K562 treated with DMSO at 1 percent for 12 hours (cell line): ENCODE results near the gene ZSWIM7. TPM values are rescaled to one million over a fixed set of nuclear protein-coding genes. Genes with fewer than 3 reads are reported as not detected.

Experiments
- total RNA-seq: library from RNA; unstranded; fragments of 300-600 nt; gene quantifications from 2 replicates; pipeline ENCODE4 v1.2.3, GENCODE V29; 2022; ENCODE audit not compliant: insufficient read depth

Gene ZSWIM7, protein sequence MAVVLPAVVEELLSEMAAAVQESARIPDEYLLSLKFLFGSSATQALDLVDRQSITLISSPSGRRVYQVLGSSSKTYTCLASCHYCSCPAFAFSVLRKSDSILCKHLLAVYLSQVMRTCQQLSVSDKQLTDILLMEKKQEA
- total RNA-seq: 9.6 and 12.9 TPM in 2 replicates

DNA sequence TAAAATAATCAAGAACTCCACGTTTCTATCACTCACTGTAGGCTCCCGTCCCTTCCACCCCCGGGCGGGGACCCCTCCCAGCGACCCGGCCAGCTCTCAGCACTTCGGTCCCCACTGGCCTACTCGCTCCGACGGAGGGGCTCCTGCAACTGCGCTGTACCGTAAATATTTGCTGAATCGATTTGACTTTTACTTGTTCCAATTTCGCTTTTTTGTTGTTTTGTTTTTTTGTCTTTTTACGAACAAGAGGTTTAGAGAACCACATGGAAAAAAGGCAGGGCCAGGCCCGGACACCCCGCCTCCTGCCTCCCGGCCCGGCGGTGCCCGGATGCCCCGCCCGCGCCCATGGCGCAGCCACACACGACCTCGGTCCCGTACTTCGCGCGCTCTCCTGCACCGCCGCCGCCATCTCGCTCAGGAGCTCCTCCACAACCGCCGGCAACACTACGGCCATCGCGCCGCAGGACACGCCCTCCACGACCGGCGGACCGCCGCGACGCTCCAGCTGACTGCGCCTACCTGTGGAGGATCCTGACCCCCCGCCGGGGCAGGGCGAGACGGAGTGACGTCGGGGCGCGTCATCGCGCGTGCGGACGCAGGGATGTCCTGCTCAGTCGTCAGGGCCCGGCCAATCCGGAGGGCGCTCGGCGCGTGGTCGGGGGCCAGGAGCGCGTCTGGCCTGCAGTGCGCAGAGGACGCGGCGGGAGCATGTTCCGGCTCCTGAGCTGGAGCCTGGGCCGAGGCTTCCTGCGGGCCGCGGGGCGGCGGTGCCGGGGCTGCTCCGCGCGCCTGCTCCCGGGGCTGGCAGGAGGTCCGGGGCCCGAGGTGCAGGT is at the start of gene ZSWIM7, which contains the start of gene TTC19:
Gene ZSWIM7 (minus strand): TSS at position 564 of the 833 bp plus-strand sequence. CDS start 110 bp downstream, at position 454.
Gene TTC19 (plus strand): TSS at position 684 of the 833 bp plus-strand sequence. CDS start 25 bp downstream, at position 709.

DNA sequence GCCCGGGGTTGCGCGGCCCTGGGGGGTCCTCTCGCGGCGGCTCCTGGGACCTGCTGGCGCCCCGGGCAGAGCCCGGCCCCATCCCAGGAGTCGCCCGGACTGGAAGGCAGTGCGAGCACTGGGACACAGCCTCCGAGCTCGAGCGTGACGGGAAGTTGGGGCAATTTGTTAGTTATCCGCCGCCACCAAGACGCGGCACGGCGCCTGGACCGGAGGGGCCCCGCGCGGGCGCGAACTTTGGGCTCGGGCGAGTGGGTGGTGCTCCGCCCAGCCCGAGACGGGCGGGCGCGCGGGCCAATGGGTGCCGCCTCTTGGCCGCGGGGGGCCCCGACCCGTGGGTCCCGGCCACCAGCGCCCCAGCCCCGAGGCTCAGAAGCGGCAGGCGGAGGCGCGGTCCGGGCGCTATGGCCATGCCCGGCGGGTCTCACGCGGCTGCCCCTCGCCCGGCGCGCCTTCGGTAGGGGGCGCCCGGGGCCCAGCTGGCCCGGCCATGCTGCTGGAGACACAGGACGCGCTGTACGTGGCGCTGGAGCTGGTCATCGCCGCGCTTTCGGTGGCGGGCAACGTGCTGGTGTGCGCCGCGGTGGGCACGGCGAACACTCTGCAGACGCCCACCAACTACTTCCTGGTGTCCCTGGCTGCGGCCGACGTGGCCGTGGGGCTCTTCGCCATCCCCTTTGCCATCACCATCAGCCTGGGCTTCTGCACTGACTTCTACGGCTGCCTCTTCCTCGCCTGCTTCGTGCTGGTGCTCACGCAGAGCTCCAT is 54.6 kb downstream of the ZSWIM7 start, which contains the start of gene ADORA2B:
Gene ADORA2B (plus strand): TSS at position 372 of the 768 bp plus-strand sequence. CDS start 119 bp downstream, at position 491.

Other genes starting within 250 kb of the ZSWIM7 start
- gene ADORA2B, start 54.6 kb downstream of the ZSWIM7 start, total RNA-seq: 5.4 and 7.5 TPM in 2 replicates
- 20.5 and 26.0 TPM in 2 replicates for gene TTC19, start 120 bp upstream of the ZSWIM7 start, total RNA-seq
- gene NCOR1, start 215.8 kb upstream of the ZSWIM7 start, total RNA-seq: 21.7 and 66.5 TPM in 2 replicates
- 13.3 and 18.0 TPM in 2 replicates for gene PIGL, start 217.5 kb upstream of the ZSWIM7 start, total RNA-seq